GM11168 (cell line): Measurements from ENCODE around the gene MFSD8.
"Not testable (repeated sequence)": the region's sequence is repeated elsewhere in the genome, so short reads cannot be mapped to it uniquely, and the experiment has no call there.

ENCODE experiments used
- in situ Hi-C: fragments of 300-500 bp; cut with MboI; formaldehyde crosslinking; loops from one replicate; pipeline ENCODE4 v1.12.0; 2022; ENCODE audit warnings: low sequenced_read_pairs; ENCODE audit not compliant: unreplicated experiment

The MFSD8 gene

GRCh38 chr4:127965062-127965802 is at the start of gene MFSD8, which contains the start of gene ABHD18:
TSS of gene MFSD8 (minus strand) at chr4:127965173. CDS start at chr4:127965133, 40 bp downstream.
TSS of gene ABHD18 (plus strand) at chr4:127965406. CDS start at chr4:127982956, 17,550 bp downstream.
- in situ Hi-C loops: no loop called here

GRCh38 chr4:128009428-128009827 is 44.5 kb upstream of the MFSD8 start:
- in situ Hi-C loops: no loop called here

GRCh38 chr4:128006592-128006991 is 41.6 kb upstream of the MFSD8 start:
- in situ Hi-C loops: no loop called here

- in situ Hi-C loops: no loop called here
These were observed 32.8 kb upstream of the MFSD8 start for GRCh38 chr4:127997534-127998388.

GRCh38 chr4:127996521-127996920 is 31.5 kb upstream of the MFSD8 start:
- in situ Hi-C loops: not testable (repeated sequence)

GRCh38 chr4:127995776-127996175 is 30.8 kb upstream of the MFSD8 start:
- in situ Hi-C loops: no loop called here

GRCh38 chr4:127993151-127993550 is 28.2 kb upstream of the MFSD8 start:
- in situ Hi-C loops: no loop called here

GRCh38 chr4:127988638-127989037 is 23.7 kb upstream of the MFSD8 start:
- in situ Hi-C loops: no loop called here

- in situ Hi-C loops: no loop called here
These were observed 21.0 kb upstream of the MFSD8 start for GRCh38 chr4:127985989-127986388.

GRCh38 chr4:127982445-127982844 is 17.5 kb upstream of the MFSD8 start:
- in situ Hi-C loops: no loop called here

- in situ Hi-C loops: no loop called here
These were observed 14.0 kb upstream of the MFSD8 start for GRCh38 chr4:127978930-127979329.

GRCh38 chr4:127975121-127975770 is 10.3 kb upstream of the MFSD8 start:
- in situ Hi-C loops: no loop called here

GRCh38 chr4:127970925-127971324 is 6.0 kb upstream of the MFSD8 start:
- in situ Hi-C loops: not testable (repeated sequence)

GRCh38 chr4:127968586-127968985 is 3.6 kb upstream of the MFSD8 start:
- in situ Hi-C loops: no loop called here

GRCh38 chr4:127967141-127967775 is 2.3 kb upstream of the MFSD8 start:
- in situ Hi-C loops: no loop called here

GRCh38 chr4:127965803-127966175 is 816 bp upstream of the MFSD8 start:
- in situ Hi-C loops: no loop called here

GRCh38 chr4:127964426-127965061 is 429 bp downstream of the MFSD8 start:
- in situ Hi-C loops: not testable (repeated sequence)

- in situ Hi-C loops: not testable (repeated sequence)
These were observed 1.2 kb downstream of the MFSD8 start for GRCh38 chr4:127963633-127964398.

- in situ Hi-C loops: no loop called here
These were observed 5.2 kb downstream of the MFSD8 start for GRCh38 chr4:127959794-127960193.
